Lung (tissue), 12 donors: Measurements from ENCODE around the gene ACACA. TPM values are rescaled to one million over a fixed set of nuclear protein-coding genes. Genes with fewer than 3 reads are reported as not detected.

Experiments
- ATAC-seq: fragments of 200-7000 bp; cut with Tn5 transposase; one replicate; pipeline ENCODE4 v1.9.1; 2020; ENCODE audit warnings: moderate number of reproducible peaks; ENCODE audit not compliant: insufficient read depth, low FRiP score
- DNase-seq, 3 donors: peaks; one replicate each; pipeline ENCODE4 v3.0.0-alpha.2; 2013 to 2017
- H3K27ac ChIP-seq, 2 donors: one replicate each; pipeline ENCODE4 v1.5.1; 2013; ENCODE audit warnings: mild to moderate bottlenecking in 2 of 2, moderate library complexity in 2 of 2, control low read depth in 1 of 2, inconsistent platforms in 1 of 2, low read depth in 1 of 2, low read length in 1 of 2
- H3K27me3 ChIP-seq, 3 donors: one replicate each; pipeline ENCODE4 v1.5.1; 2013; ENCODE audit warnings: low read length in 2 of 3; ENCODE audit not compliant: control insufficient read depth in 3 of 3, insufficient read depth in 3 of 3
- H3K36me3 ChIP-seq, 4 donors: one replicate each; pipeline ENCODE4 v1.5.1; 2013; ENCODE audit warnings: low read length in 4 of 4, mild to moderate bottlenecking in 1 of 4, moderate library complexity in 1 of 4; ENCODE audit not compliant: control insufficient read depth in 4 of 4, insufficient read depth in 4 of 4
- H3K4me1 ChIP-seq, 5 donors: one replicate each; pipeline ENCODE4 v1.5.1; 2013; ENCODE audit warnings: low read length in 5 of 5, mild to moderate bottlenecking in 2 of 5, moderate library complexity in 1 of 5; ENCODE audit not compliant: control insufficient read depth in 5 of 5, insufficient read depth in 5 of 5
- H3K4me3 ChIP-seq: one replicate; pipeline ENCODE4 v1.5.1; 2013; ENCODE audit warnings: mild to moderate bottlenecking, control low read depth, moderate library complexity
- H3K9ac ChIP-seq, 2 donors: one replicate each; pipeline ENCODE4 v1.5.1; 2013; ENCODE audit warnings: low read length in 2 of 2, control low read depth in 1 of 2; ENCODE audit not compliant: insufficient read depth in 1 of 2
- H3K9me3 ChIP-seq, 4 donors: one replicate each; pipeline ENCODE4 v1.5.1; 2013; ENCODE audit warnings: low read length in 3 of 4, mild to moderate bottlenecking in 1 of 4, moderate library complexity in 1 of 4; ENCODE audit not compliant: control insufficient read depth in 4 of 4, insufficient read depth in 3 of 4
- CTCF ChIP-seq: IDR thresholded peaks from 2 replicates; pipeline ENCODE4 v1.5.1; 2012; ENCODE audit warnings: mild to moderate bottlenecking; ENCODE audit errors: control extremely low read depth, extremely low read depth
- WGBS, 2 donors: extraction: QIAGEN DNeasy Blood & Tissue Kit; methylation state at CpG; one replicate each; pipeline ENCODE4 v1.1.7; 2013; 5-methylcytosine and 5-hydroxymethylcytosine counted together
- polyA plus RNA-seq, 2 donors: library from polyadenylated mRNA; stranded (reverse); fragments of 200-250 nt; gene quantifications; one replicate each; pipeline ENCODE4 v1.2.1, GENCODE V29; 2013
- total RNA-seq, 2 donors: library from RNA; depleted of rRNA in 1 of 2; stranded (reverse); fragments of >200 nt in 1 of 2; gene quantifications; one replicate each; pipeline ENCODE4 v1.2.1, GENCODE V29; 2014 to 2021
- donor health status: control.
- donor health status: control.
- donor health status: Bipolar disorder and iron deficiency.
- donor health status: healthy.
- donor health status: DM: yes; HTN: yes; CAD: no.

Gene ACACA
- total and polyA plus RNA-seq, 4 donors: 26.0 to 111 (median 55.6) TPM

DNA sequence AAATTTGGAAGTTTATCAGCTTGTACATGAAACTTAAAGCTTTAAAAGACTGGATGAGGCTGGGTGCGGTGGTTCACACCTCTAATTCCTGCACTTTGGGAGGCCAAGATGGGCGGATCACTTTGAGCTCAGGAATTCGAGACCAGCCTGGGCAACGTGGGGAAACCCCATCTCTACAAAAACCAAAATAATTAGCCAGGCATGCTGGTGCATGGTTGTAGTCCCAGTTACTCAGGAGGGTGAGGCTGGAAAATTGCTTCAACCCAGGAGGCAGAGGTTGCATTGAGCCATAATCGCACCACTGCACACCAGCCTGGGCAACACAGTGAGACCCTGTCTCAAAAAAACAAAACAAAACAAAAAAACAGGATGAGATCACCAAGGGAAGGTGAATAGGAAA is 248.3 kb downstream of the ACACA start:
- Histone ChIP-seq H3K9ac (no peak overlapping the region), H3K4me3 (no peak overlapping the region), H3K27me3 (no peaks in the 10 kb centered on the region), H3K36me3 (peaks cover 11 to 19% (median 14%) of the 10 kb centered on the region in 4 donors), H3K27ac (no peak overlapping the region), H3K9me3 (no peaks in the 10 kb centered on the region), H3K4me1 (no peaks in the 10 kb centered on the region)
- no peak for TF ChIP-seq CTCF
- WGBS, 2 donors: 94 to 95% methylated on average over 5 of the region's 5 CpGs
- ATAC-seq (no peak), DNase-seq (no peak)

DNA sequence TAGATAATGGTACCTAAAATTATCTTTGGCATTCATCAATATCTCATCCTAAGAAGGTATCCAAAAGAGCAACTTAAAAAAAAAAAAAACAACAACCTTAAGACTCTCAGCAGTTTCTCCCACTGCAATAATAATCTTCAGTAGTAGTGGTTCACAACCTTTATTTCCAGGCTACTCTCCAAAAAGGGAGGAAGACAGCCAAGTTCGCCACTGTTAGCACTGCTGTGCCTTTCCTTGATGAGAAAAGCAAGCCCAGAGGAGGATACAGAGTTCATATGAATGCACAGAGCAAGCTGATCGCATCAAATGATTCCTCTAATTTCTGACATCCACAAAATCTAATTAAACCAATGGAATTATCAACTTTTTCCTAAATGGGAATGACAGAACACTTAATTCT is 258.5 kb downstream of the ACACA start:
- H3K4me1 ChIP-seq: peaks cover 0 to 4% (median 0%) of the 10 kb centered on the region in 5 donors
- no peak overlapping the region for H3K27ac ChIP-seq
- no peak overlapping the region for H3K9ac ChIP-seq
- H3K4me3 ChIP-seq: no peak overlapping the region
- ATAC-seq: no peak
- peak in 2 of 3 donors; percentile 56 to 82 for DNase-seq
- WGBS, 2 donors: 91 to 96% methylated on average over 2 of the region's 2 CpGs
- H3K36me3 ChIP-seq: peaks cover 0 to 10% (median 1%) of the 10 kb centered on the region in 4 donors
- no peak for TF ChIP-seq CTCF
- no peaks in the 10 kb centered on the region for H3K27me3 ChIP-seq
- no peaks in the 10 kb centered on the region for H3K9me3 ChIP-seq

- Histone ChIP-seq H3K27ac (no peak overlapping the region), H3K36me3 (peaks cover 0 to 10% (median under 1%) of the 10 kb centered on the region in 4 donors), H3K9me3 (no peaks in the 10 kb centered on the region), H3K27me3 (no peaks in the 10 kb centered on the region), H3K4me3 (no peak overlapping the region), H3K4me1 (peaks cover 0 to 4% (median 0%) of the 10 kb centered on the region in 5 donors), H3K9ac (no peak overlapping the region)
- no peak for TF ChIP-seq CTCF
- ATAC-seq: no peak
- WGBS, 2 donors: 73 to 77% methylated on average over 4 of the region's 4 CpGs
- DNase-seq: no peak
These were observed 259.3 kb downstream of the ACACA start for GRCh38 chr17:37147301-37147812.
